Uterus (tissue), 2 donors: Measurements from ENCODE around the gene ACBD6.

ENCODE experiments used
- POLR2A ChIP-seq, 2 donors: fragments of 450-650 bp; IDR thresholded peaks; one replicate each; pipeline ENCODE4 v1.6.1; 2016; ENCODE audit warnings: antibody characterized with exemption in 2 of 2, mild to moderate bottlenecking in 1 of 2, moderate library complexity in 1 of 2
- TF ChIP-seq, protein P1 (sequence below), 4 experiments: fragments of 200-600 bp in 2 of 4; fragments of 450-650 bp in 2 of 4; sonication (generic) in 2 of 4; IDR thresholded peaks; one replicate each; pipeline ENCODE4 v1.5.1; 2016 to 2019; ENCODE audit warnings: antibody characterized with exemption in 4 of 4, mild to moderate bottlenecking in 2 of 4, moderate library complexity in 1 of 4

DNA sequence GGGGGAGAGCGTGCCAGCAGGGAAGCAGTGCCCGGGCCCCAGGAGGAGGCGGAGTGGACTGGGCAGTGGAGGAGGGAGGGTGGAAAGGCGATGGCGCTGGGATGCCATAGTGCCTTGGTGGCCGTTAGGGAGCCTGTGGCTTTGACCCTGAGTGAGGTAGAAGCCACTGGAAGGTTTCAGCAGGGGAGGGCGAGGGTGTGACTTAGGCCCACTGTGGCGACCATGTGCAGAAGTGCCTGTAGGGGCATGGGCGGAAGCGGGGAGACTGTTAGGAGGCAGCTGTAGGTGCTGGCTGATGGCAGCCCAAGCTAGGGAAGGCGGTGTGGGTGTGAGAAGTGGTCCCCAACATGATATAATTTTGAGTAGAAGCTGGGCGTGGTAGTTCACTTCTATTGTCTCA, 244.1 kb downstream of the ACBD6 start:
- TF ChIP-seq, protein P1, sequence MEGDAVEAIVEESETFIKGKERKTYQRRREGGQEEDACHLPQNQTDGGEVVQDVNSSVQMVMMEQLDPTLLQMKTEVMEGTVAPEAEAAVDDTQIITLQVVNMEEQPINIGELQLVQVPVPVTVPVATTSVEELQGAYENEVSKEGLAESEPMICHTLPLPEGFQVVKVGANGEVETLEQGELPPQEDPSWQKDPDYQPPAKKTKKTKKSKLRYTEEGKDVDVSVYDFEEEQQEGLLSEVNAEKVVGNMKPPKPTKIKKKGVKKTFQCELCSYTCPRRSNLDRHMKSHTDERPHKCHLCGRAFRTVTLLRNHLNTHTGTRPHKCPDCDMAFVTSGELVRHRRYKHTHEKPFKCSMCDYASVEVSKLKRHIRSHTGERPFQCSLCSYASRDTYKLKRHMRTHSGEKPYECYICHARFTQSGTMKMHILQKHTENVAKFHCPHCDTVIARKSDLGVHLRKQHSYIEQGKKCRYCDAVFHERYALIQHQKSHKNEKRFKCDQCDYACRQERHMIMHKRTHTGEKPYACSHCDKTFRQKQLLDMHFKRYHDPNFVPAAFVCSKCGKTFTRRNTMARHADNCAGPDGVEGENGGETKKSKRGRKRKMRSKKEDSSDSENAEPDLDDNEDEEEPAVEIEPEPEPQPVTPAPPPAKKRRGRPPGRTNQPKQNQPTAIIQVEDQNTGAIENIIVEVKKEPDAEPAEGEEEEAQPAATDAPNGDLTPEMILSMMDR (IDR thresholded peaks at IDR 0.05): no peak
- no peak for TF ChIP-seq POLR2A (IDR thresholded peaks at IDR 0.05)
